ENCODE results near the gene GOSR2.

GRCh38 chr17:46983782-46984181 is 60.8 kb downstream of the GOSR2 start:
- TF ChIP-seq CTCF (IDR thresholded peaks at IDR 0.05) (no peak), POLR2A (IDR thresholded peaks at IDR 0.05) (no peak)
